Measurements from ENCODE around the gene EYA3.

- TF ChIP-seq CTCF (IDR thresholded peaks at IDR 0.05) = no peak
- no peak for TF ChIP-seq ZFX (IDR thresholded peaks at IDR 0.05; ENCODE audit: borderline replicate concordance)
Measured at GRCh38 chr1:27970401-27970800, 118.0 kb downstream of the EYA3 start.

Data from 22Rv1 (cell line).